NCI-H1105 (cell line): ENCODE results near the gene DRC1.

Source experiments
- DNase-seq: peaks from one replicate; lab custom pipeline; 2025; lab: John Stamatoyannopoulos, UW

DRC1 gene

DNA sequence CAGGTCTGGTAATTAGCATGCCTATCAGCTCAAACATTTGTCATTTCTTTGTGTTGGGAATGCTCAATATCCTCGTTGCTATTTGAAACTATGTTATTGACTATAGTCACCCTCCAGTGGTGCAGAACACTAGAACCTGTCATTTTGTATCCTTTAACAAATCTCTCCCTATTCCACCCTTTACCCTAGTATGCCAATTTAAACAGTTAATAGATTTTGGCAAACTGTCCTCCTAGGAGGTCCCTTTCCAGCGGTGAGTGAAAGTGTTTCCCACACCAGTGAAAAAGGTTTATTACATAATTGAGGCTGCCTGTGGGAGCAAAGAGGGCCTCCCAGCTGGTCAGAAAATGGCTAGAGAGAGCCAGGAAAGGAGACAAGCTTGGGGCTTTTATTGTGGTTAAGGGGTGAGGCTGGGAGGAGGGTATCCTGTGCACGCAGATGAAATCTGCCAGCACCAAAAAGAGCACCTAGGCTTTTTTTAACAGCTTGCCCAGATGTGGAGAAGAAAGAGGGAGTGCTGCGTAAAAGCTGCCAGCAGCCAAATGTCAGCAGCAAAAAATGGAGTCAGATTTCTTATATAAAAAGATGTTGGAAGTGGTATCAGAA lies 1.8 kb upstream of the DRC1 start:
- no peak for DNase-seq

DNA sequence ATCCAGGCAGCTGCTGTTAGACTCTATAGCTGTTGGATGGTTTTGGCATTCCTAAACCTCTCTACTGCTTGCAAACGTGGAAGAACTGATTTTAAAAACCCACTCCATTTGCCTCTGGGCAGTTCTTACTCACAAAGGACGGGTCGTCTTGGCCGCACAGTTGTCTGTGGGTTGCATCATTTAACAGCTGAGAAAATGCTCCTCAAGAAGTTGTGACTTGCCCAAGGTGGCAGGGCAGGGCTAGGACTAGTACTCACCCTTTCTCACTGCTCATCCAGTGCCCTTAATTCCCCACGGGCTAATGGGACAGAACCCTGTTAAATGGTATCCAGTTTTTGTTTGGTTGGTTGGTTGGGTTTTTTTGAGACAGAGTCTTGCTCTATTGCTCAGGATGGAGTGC lies 997 bp upstream of the DRC1 start:
- DNase-seq, result no peak

DNA sequence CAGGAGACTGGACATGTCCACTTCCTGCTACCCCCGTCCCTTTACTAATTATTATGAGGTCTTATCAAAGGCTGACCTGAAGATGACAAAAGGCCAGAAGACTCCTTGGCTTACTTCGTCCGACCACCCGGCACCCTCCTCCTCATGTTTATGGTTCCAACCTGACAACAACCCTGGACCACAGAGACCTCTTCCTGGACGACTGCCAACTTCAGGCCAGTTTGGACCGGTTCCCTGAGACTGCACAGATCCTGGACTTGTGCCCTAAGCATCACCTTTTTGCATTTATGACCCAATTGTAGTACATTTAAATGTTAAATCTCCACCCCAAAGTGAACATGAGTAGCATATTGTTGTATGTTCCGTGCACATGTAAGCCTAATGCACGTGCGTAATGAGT lies 5.8 kb downstream of the DRC1 start:
- no peak for DNase-seq

DNA sequence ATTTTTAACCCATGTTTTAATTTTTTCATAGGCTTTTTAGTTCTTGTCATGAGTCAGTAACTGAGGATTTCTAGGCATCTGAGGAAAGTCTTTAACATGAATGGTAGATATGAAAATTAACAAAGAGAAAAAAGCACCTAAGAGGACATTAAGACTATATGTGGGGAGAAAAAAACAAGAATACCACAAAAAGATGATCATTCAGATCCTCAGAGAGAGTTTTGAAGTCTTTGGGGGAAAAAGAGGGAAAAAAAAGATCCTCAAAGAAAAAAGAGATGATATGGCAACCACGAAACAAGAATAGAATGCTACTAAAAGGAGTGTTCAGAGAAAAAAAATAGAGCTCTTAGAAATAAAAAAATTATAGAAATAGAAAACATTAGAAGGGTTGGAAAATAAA lies 8.1 kb downstream of the DRC1 start:
- DNase-seq, result no peak

GRCh38 chr2:26410764-26411243 lies 9.1 kb downstream of the DRC1 start:
- DNase-seq, result no peak

- DNase-seq, result no peak
Measured at GRCh38 chr2:26411419-26411818, 9.7 kb downstream of the DRC1 start.

DNA sequence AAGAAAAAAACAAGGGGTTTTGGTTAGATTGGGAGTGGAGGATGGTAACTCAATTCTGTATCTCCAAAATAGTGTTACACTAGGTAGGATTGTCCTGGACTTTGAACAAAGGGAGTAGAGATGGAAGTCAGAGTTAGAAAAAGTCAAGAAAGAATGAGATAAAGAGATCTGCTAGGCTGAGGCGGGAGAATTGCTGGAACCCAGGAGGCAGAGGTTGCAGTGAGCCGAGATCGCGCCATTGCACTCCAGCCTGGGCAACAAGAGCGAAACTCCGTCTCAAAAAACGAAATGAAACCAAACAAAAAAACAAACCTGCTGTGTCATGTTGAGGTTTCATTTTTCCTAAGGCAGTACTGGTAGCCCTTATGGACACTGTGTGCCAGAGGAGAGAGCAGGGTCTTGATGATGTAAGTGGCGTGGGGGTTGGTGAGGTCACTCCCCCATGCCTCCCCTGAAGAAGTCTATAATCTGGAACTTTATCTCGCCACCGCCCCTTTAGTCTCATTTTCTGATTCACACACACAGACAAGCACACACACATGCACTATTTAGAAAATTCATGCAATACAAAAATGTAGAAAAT lies 10.5 kb downstream of the DRC1 start:
- no peak for DNase-seq

DNA sequence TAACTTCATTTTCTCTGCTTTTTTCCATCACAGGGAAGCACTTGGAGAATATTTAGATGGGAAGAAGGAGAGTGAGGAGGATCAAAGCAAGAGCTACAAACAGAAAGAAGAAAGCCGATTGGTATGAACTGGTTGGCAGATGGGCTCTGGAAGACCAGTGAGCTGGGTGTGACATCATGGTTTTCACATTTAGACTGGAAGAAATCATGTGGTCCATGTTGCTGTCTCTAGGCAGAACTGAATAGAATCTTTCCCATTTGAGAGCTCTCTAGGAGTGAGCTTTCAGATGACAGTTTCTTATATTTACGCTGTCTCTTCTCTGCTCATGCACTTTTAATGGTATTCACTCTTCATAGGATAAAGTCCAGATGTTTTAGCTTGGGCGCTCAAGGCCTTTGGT lies 12.6 kb downstream of the DRC1 start:
- DNase-seq, result no peak

DNA sequence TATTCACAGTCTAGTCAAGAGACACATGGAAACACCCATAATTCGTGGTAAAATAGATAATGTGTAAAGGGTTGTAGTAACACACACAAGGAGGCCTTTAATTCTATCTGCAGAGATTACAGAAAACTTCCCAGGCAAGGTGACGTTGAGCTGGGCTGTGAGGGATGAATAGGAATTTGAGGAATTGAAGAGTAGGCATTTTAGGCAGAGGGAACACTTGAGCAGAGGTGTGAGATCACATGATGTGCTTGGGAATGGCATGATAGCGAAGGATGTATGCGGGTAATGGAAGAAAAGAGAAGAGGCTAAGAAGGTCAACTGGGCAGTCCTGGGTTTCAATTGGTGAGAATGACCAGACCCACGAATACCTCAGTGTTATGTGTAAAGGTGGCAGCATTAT lies 20.2 kb downstream of the DRC1 start:
- no peak for DNase-seq

- DNase-seq, result no peak
Measured at GRCh38 chr2:26422947-26423629, 21.4 kb downstream of the DRC1 start.

DNA sequence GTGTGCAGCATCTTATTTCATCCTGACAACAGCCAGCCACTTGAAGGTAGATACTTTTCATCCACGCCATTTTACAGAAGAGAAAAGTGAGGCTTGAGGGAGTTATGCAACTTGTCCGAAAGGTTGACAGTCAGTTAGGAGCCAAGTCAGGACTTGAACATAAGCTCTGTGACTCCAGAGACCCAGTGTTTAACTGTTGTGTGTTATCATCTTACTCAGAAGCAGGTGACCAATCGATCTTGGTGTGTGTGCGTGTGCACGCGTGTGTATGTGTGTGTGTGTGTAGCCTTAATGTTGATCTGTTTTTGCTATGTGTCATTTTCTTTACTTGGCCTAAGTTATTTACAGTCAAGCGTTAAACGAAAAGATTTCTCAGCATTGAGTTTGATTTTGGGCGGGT lies 22.0 kb downstream of the DRC1 start:
- no peak for DNase-seq

DNA sequence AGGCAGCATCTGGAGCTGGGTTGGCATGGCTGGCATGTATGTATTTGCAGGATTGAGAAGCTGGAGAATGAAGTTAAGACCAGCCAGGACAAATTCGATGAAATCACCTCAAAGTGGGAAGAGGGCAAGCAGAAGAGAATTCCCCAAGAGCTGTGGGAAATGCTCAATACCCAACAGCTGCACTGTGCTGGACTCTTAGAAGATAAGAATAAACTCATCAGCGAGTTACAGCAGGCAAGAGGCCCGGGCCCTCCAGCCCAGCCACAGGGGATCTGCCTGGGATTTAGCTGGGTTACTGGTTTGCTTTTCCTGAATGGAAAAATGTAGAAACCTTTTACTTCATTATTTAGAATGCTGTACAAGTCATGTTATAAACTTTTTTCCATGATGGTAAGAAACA lies 22.5 kb downstream of the DRC1 start:
- no peak for DNase-seq

DNA sequence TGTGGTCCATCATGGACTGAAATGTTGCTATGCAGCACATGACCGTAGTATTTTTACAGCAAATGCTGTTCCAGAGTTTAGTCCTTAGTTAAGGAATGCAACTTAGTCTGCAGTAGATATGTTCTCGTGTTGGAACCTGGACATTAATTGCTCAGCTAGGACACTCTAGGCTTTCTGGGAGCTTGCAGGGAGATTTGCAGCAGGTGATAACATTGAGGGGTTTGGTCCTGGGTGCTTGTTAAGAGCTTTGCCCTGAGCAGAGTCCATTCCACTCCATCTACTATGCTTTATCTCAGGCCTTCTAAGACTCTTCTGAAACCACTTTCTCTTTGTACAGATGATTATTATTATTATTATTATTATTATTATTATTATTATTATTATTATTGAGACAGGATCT lies 27.1 kb downstream of the DRC1 start:
- no peak for DNase-seq

DNA sequence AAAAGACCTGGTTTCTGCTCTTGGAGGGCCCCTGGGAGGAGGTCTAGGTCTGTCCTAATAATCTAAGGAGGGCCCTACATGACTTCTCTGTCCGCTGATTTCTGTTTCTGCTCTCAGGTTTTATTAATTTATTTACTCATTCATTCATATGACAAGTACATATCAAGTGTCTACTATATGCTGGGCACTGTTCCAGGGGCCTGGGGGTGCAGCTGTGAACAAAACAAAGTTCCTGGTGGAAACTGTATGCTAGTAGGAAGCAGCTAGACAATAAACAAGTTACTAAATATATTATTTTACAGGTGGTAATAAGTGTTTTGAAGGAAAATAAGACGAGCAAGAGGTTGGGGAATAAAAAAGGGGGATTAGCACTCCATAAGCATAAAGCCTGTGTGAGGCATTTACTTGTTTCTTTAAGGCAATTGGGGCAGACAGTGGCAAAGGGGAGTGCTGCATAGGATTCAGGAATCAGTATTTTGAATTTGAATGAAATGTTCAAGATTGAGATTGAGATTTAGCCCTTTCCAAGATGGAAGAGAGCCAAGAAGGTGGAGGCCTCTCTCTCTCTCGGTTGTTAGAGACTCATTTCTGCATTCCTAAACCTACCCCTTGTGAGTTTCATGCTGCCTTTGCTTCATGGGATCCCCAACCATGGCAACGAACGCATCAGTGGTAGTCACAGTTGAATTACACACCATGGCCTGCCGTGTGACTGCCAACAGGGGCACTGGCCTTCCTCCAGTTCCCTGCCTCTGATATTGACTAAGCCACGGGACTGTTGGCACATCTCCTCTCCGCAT lies 28.3 kb downstream of the DRC1 start:
- peak; percentile 84 for DNase-seq

GRCh38 chr2:26430826-26431225 lies 29.1 kb downstream of the DRC1 start:
- DNase-seq, result no peak

- no peak for DNase-seq
Measured at GRCh38 chr2:26432363-26432762, 30.6 kb downstream of the DRC1 start.

- no peak for DNase-seq
Measured at GRCh38 chr2:26432859-26433258, 31.1 kb downstream of the DRC1 start.

- DNase-seq, result no peak
Measured at GRCh38 chr2:26435106-26435505, 33.4 kb downstream of the DRC1 start.

GRCh38 chr2:26438526-26438925 lies 36.8 kb downstream of the DRC1 start:
- no peak for DNase-seq

- DNase-seq, result no peak
Measured at GRCh38 chr2:26438926-26439325, 37.2 kb downstream of the DRC1 start.

- DNase-seq, result no peak
Measured at GRCh38 chr2:26442301-26442700, 40.6 kb downstream of the DRC1 start.

GRCh38 chr2:26442707-26443106 lies 41.0 kb downstream of the DRC1 start:
- no peak for DNase-seq

GRCh38 chr2:26444236-26444635 lies 42.5 kb downstream of the DRC1 start:
- DNase-seq, result no peak
